Iris pigment epithelial cell (primary cell): ENCODE data around the gene IGF2R.
"Not testable (repeated sequence)": the region's sequence is repeated elsewhere in the genome, so short reads cannot be mapped to it uniquely, and the experiment has no call there.

Experiments used
- DNase-seq: peaks from one replicate; pipeline ENCODE4 v3.0.0-alpha.2; 2011; ENCODE audit warnings: low read depth

The IGF2R gene

GRCh38 chr6:159952289-159953005, 16.4 kb upstream of the IGF2R start:
- DNase-seq: no peak

GRCh38 chr6:159953091-159953601, 15.7 kb upstream of the IGF2R start:
- DNase-seq: peak; percentile 95

DNA sequence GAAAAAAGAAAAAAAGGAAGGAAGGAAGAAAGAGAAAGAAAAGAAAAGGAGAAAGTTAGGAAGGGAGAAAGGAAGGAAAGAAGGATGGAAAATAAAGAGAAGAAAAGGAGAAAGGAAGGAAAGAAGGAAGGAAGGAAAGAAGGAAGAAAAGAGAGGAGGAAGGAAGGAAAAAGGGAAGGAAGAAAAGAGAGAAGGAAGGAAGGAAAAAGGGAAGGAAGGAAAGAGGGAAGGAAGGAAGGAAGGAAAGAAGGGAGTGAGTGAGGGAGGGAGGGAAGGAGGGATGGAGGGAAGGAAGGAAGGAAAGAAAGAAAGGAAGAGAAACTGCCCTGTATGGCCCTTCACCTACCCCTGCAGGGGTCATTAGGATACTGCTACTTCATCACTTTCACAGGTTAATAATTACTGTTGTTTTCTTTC, 12.9 kb upstream of the IGF2R start:
- DNase-seq: no peak

DNA sequence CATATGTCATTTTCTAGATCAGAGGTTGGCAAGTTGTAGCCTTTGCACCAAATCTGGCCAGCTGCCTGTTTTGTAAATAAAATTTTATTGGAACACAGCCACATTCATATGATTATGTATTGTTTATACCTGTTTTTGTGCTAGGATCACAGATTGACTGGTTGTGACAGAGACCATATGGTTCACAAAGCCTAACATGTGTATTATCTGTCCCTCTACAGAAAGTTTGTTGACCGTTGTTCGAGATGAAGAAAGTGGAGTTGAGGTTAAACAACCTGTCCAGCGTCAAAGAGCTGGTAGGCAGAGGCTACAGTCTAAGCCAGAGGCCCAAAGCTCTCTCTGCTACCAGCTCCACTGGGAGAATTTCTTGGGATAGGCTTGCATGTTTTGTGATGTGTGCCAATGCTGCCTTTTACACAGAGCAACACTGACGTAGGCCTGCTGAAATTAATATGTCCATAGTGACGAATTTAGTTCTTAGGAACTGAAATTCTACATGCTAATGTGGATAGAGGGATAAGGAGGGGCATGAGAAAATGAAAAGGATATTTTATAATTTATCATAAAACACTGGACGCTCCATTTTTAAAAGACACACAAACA, 11.7 kb upstream of the IGF2R start:
- DNase-seq: no peak

DNA sequence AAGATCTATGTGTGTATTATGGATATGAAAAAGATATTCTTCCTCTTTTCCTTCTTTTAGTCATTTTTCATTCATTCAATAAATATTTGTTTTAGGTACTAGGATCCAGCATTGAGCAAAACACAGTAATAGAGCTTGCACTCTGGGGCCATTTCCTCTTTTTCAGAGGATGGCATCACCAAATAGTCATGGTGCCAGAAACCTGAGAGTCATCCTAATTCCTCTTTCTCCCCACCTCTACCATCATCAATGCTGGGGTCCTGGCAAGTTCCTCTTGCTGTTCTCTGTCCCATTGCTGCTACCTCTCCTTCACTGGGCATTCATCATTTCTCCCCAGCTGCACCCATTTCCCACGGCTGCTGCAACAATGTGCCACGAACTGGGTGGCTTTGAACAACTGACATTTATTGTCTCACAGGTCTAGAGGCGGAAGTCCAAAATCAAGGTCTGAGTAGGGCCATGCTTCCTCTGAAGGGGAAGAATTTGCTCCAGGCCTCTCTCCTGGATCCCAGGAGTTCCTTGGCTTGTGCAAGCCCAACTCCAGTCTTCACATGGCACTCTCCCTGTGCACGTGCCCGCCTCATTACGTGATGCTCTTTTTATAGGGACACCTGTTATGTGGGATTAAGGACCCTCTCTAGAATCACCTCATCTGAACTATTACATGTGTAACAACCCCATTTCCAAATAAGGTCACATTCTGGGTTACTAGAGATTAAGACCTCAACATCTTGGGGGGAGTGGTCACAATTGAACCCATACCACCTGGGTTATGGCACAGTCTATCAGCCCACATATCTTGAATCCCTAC, 9.5 kb upstream of the IGF2R start:
- no peak for DNase-seq

- peak; percentile 49 for DNase-seq
Measured at GRCh38 chr6:159959976-159960384, 8.9 kb upstream of the IGF2R start.

DNA sequence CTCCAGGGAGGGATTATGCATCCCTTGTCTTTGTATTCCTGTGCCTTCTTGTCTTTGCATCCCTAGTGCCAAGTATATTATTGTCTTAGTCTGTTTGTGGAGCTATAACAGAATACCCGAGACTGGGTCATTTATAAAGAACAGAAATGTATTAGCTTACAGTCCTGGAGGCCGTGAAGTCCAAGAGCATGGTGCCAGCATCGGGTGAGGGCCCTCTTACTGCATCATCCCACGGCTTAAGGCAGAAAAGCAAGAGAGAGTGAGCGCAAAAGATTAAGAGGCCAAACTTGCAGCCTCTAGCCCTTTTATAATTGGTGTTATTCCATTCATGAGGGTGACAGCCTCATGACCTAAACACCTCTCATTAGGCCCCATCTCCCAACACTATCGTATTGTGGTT, 8.4 kb upstream of the IGF2R start:
- no peak for DNase-seq

GRCh38 chr6:159961528-159961927, 7.4 kb upstream of the IGF2R start:
- no peak for DNase-seq

DNA sequence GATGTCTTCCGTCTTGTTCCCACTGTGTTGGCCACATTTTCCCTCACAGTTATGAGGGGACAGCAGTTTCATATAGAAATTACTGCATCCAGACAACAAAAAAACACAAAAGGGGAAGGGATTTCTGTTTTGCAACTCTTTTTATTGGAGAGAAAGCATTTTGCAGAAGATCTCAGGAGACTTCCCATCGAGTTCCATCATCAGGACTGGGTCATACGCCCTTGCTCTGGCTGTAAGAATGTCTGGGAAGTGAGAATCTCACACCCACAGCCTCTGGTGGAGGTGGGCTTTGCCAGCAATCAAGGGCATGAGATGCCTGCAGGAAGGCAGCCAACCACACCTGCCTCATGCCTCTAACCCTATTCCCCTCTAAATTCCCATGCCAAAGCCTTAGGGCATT, 5.8 kb upstream of the IGF2R start:
- DNase-seq: no peak

DNA sequence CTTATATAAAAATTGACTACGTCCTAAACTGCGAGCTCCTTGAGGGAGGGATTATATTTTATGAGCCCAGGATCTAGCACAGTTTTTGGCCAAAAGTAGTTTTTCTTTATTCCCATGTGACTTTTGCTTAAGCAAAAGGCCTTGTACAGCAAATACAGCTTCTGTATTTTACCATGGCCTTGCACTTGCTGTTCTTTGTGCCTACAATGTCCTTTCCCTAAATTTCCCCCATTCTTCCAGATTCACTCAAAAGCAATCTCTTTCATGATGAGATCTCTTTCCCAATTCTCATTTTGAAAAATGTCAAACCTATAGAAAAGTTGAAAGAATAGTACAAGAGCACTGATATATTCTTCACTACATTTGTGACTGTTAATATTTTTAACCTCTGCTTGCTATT, 4.8 kb upstream of the IGF2R start:
- DNase-seq: no peak

GRCh38 chr6:159966339-159966738, 2.5 kb upstream of the IGF2R start:
- no peak for DNase-seq

GRCh38 chr6:159966981-159967380, 1.9 kb upstream of the IGF2R start:
- DNase-seq: no peak

GRCh38 chr6:159967621-159968020, 1.3 kb upstream of the IGF2R start:
- not testable (repeated sequence) for DNase-seq

GRCh38 chr6:159969204-159969912, 476 bp downstream of the IGF2R start:
- DNase-seq: peak; percentile 38

GRCh38 chr6:159969921-159970320, 1.0 kb downstream of the IGF2R start:
- DNase-seq: peak; percentile 85

GRCh38 chr6:159970659-159971063, 1.8 kb downstream of the IGF2R start:
- no peak for DNase-seq

DNA sequence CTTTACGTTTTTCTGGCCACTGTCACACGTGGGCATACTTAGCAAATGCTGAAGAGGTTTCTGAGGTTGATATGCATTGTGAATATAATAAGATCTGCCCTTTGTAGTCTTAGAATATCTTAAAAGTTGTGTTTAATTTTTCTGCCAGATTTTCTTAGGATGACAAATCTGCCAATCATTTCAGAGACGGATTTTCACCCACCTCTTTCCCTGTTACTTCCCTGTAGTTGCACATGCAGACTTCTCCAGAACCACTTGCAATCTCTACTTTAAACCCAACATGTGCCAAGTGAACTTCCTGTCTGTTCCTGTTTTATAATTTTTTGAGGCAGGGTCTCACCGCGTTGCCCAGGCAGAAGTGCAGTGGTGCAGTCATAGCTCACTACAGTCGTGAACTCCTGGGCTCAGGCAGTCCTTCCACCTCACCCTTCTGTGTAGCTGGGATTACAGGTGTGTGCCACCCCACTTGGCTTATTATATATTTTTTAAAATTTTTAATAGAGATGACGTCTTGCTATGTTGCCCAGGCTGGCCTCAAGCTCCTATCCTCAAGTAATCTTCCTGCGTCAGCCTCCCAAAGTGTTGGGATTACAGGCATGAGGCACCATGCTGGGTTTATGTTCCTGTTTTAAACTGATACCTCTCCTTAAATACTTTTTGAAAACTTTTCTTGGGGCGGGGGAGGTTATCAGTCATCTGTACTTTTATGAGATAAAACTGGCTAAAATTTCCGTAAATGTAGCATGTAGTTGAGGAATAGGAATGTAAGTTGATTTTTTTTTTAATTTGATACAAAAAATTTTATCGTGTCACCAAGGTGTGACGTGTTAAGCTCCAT, 2.7 kb downstream of the IGF2R start:
- no peak for DNase-seq

GRCh38 chr6:159972506-159973268, 3.8 kb downstream of the IGF2R start:
- DNase-seq: no peak

DNA sequence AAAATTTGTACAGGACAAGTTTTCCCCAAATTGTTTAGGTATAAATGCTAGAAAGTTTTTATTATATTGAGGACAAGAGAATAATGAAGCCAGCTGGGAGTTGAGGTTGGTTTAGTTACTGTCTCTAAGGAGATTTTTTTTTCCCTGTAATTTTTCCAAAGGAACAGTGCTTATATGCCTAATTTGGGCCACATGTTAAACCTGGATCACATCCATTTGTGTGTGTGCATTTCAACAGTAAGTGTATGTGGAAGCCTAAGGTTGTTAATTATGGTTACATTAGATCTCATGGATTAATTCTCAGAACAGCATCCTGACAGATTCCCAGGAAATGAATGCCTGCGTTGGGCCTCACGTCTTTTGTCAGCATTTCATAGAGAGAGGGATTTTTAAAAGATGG, 4.5 kb downstream of the IGF2R start:
- no peak for DNase-seq

DNA sequence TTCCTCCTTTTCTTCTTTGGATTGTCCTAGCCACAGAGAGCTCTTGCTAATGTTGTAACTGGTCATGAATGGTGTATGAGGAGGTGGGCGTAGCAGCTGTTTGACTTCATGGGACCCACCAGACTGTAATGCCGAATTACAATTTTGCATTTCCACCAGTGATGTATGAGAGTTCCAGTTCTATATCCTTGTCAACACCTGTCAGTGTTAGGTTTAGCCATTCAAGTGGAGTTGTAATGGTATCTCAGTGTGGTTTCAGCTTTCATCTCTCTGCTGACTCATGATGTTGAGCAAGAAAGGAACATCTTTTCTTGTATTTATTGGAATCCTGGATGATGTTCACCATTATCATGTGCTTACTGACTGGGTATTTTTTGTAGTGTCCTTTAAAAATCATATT, 5.1 kb downstream of the IGF2R start:
- DNase-seq: peak; percentile 94

GRCh38 chr6:159974932-159975331, 6.0 kb downstream of the IGF2R start:
- no peak for DNase-seq
